HG02759 (cell line): ENCODE measurements around the gene TMEM191B.
"Not testable (repeated sequence)": the region's sequence is repeated elsewhere in the genome, so short reads cannot be mapped to it uniquely, and the experiment has no call there.

ENCODE experiments used
- ATAC-seq: cut with Tn5 transposase; IDR thresholded peaks from one replicate; pipeline ENCODE4 v1.9.1; 2021; ENCODE audit warnings: mild to moderate bottlenecking, moderate library complexity; ENCODE audit not compliant: unreplicated experiment

TMEM191B gene

DNA sequence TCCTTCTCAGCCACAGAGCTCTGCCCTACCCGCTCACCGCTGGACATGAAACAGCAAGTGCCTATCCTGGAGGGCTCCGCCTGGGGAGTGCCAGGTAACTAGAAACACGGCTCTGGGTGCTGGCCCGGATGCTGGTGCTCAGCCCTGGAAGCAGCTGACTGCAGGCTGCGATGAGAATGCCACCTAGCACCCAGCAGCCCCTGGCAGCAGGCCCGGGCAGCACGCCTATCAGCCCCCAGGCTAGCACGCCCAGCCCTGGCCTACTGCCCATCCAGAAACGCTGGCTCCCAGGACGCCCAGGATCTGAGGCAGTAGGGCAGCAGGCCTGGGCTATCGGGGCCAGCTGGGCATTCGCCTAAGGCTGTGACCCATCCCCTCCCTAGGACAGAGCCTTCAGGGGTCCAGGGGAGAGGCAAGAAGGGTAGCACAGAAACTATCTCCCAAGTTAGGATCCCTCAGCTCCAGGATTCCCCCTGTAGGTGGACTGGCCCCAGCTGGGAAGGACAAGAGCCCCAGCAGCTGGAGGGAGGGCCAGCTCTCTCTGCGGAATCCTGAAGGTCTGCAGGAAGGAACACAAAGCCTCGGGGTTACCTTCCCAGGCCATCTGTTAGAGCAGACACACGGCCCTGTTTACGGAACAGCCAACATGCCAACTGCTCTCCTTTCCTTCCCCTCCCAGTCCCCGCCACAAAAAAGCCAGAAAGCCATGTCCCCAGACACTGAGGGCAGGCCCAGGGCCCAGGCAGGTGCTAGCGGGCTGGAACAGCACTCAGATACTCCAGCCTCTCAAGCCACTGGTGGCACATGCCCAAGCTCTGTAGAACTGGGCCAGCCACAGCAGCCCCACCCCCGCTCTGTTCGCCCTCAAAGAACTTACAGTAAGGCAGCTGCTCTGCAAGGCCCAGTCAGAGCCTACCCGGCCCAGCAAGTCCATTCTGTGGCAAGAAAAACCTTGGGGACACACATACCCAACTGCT lies 27.0 kb downstream of the TMEM191B start:
- not testable (repeated sequence) for ATAC-seq

GRCh38 chr22:18558516-18558915 lies 30.9 kb downstream of the TMEM191B start:
- ATAC-seq = not testable (repeated sequence)

DNA sequence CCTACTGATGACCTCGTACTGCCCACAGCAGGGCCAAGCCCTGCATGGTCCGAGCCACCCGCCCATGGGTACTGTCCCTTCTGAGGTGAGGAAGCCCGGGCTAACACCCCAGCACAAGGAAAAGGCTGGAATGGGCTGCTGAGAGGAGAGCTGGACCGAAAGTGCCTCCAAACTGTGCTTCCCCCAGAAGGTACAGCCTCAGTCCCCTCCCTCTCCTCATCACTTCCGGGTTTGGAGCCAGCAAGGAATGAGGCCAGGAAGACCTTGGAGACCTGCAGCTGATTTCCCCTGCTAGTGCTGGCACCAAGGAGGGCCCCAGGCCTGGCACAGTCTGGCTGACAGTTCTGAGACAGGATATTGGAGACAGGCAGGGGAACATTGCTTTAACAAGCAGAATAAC lies 31.3 kb downstream of the TMEM191B start:
- ATAC-seq = not testable (repeated sequence)

DNA sequence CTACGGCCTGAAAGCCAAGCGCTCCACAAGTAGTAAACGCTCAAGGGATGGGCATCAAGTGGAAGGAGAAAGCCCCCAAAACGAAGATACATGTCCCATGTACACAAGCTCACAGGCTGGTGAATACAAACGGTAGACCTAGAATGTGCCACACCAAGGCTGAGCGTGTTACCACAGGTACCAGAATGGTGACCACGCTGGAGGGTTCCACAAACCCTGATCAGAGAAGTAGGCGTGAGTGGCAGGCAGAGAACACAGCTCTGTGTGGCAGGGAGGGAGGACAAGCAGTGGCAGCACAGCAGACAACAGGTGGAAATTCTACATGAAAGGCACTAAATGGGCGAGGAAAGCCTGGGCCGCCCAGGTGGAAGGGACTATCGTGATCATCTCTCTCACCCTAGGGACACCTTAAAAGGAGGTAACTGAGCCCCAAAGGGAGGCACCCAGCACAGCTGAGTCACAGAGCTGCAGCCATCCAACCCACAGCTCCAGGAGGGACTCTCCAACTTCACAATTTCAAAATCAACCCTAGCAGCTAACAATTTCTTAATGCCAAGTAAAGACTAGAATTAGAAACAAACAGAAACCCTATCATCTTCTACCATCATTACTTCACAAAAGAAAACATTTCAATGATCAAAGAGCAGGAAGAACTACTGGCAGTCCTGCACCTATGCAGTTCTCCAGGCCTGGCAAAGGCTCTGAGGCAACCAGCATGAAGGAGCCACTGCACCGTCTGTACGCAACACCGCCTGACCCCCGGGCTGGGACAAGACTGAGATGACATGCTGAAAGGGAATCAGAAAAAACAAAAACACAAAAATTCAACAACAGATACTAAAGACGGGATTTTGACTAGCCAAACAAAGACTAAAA lies 32.7 kb downstream of the TMEM191B start:
- ATAC-seq = not testable (repeated sequence)

DNA sequence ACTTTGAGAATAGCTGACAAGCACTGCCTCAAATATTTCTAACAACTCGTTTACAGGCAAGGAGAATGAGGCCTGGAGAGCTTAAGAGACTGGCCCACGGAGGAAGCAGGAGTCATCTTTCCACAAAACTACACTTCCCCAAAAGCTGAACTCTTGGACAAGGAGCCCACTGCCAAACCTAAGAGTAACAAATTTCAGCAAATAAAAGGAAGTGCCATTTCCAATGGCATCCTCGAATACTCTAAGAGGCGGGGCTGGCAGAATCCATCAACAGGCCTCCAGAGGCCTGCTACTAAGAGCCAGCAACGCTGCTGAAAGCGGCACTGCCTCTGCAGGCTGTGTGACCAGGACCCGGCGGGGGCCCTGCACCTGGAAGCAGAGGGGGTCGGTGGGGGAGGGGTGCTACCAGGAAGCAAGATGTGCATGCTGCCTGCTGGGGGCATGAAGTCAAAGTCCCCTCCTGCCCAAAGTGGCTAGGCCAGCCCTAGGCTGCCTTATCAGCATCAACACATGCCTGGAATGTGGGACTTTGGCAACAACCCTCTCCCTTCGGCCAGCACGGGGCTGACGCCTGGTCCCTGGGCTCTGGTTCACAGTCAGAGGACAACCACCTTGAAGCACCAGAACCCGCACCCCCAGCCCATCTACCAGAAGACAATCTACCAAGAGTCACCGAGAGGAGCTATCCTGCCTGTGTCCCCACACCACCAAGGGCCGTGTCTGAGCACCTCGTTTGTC lies 43.1 kb downstream of the TMEM191B start:
- not testable (repeated sequence) for ATAC-seq

- ATAC-seq = not testable (repeated sequence)
Measured at GRCh38 chr22:18573483-18574164, 46.0 kb downstream of the TMEM191B start.

DNA sequence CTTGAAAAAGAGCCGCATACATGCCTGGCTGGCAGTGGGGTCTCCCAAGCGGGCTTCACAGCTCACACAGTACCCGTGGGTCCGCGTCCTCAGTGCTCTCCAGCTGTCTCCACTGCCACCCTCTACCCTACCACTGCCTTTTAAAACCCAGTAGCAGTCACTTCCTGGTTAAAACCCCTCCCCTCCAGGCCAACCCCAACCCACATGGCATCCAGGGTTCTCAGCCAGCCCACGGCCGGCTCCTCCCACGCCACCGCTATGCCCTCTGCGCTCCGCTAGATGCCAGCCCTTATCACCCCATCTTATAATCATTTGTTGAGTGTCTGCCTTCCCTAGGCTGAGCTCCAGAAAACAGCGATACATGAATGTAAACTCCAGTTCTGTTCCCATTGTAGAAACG lies 47.0 kb downstream of the TMEM191B start:
- ATAC-seq = not testable (repeated sequence)

GRCh38 chr22:18575686-18576085 lies 48.1 kb downstream of the TMEM191B start:
- ATAC-seq = not testable (repeated sequence)

GRCh38 chr22:18577090-18577818 lies 49.7 kb downstream of the TMEM191B start:
- ATAC-seq = peak; percentile 55

DNA sequence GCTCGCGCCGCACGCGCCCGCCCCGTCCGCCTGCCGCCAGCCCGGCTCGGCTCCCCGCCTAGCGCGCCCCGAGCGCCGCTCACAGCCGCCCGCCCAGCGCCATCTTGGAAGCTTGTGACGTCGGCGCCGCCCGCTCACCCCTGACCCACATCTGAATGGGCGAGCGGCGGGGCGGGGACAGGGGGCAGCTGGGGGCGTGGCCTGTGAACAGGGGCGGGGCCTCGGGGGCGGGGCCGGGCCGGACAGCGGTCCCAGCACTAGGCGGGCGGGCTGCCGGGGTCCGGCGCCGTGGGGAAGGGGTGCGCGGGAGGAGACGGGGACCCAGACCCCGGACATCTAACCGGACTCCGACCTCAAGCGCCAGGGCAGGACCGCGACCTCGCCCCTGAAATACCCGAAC lies 50.2 kb downstream of the TMEM191B start:
- ATAC-seq = peak; percentile 88
